HCT116 (cell line): ENCODE results near the gene KPNB1. TPM values are rescaled to one million over a fixed set of nuclear protein-coding genes. Genes with fewer than 3 reads are reported as not detected.

Source experiments
- ATAC-seq: fragments of 200-7000 bp; cut with Tn5 transposase; 2 replicates; pipeline ENCODE4 v1.9.1; 2020; ENCODE audit warnings: mild to moderate bottlenecking, moderate library complexity
- BruUV-seq: library from RNA; stranded (reverse); fragments of 400-500 nt; replicated peaks from 2 replicates; lab custom pipeline; 2021; lab: Mats Ljungman, UMichigan
- CTCF ChIA-PET: fragments of 300-600 bp; sonication (Branson Sonifier 250); formaldehyde crosslinking; loops from one replicate; lab custom pipeline; 2021; ENCODE audit warnings: antibody characterized with exemption; lab: Charles Lee
- POLR2A ChIA-PET: fragments of 300-600, 350-600 bp; sonication (Branson Sonifier 250); formaldehyde crosslinking; loops from one replicate; lab custom pipeline; 2021; ENCODE audit warnings: antibody characterized with exemption; lab: Charles Lee
- RAD21 ChIA-PET, 2 experiments: fragments of 300-600 bp; sonication (Branson Sonifier 250); formaldehyde crosslinking; loops; one replicate each; lab custom pipeline; 2023; ENCODE audit warnings: low total read pairs in 2 of 2; ENCODE audit not compliant: uncharacterized antibody in 2 of 2, unreplicated experiment in 2 of 2, low non-redundant PET in 1 of 2; lab: Charles Lee
- DNase-seq: peaks from one replicate; pipeline ENCODE4 v3.0.0-alpha.2; 2010; ENCODE audit warnings: low read depth, low spot score
- H2AFZ ChIP-seq: fragments of 200-600 bp; shearing (Covaris generic), sonication (generic); 2 replicates; pipeline ENCODE4 v1.6.1; 2017; ENCODE audit warnings: low read depth, mixed run types, mixed read lengths, antibody characterized with exemption, low read length; ENCODE audit not compliant: poor library complexity, severe bottlenecking
- H3K27ac ChIP-seq: 2 replicates; pipeline ENCODE4 v1.5.1; 2012; ENCODE audit warnings: low read depth, low read length
- H3K27me3 ChIP-seq: fragments of 200-600 bp; sonication (generic); 2 replicates; pipeline ENCODE4 v1.6.1; 2016; ENCODE audit warnings: mixed run types, low read length, mixed read lengths; ENCODE audit not compliant: insufficient read depth
- H3K36me3 ChIP-seq, 2 experiments: fragments of 200-500 bp in 1 of 2; fragments of 200-600 bp in 1 of 2; sonication (Bioruptor generic) in 1 of 2; sonication (generic) in 1 of 2; 2 replicates each; pipeline versions ENCODE4 v1.5.1 to v1.6.1; 2014 to 2016; ENCODE audit warnings: low read length in 2 of 2, inconsistent platforms in 1 of 2, mixed read lengths in 1 of 2, mixed run types in 1 of 2; ENCODE audit not compliant: insufficient read depth in 2 of 2, control insufficient read depth in 1 of 2
- H3K4me1 ChIP-seq, 2 experiments: fragments of 200-600 bp in 1 of 2; sonication (generic) in 1 of 2; 2 replicates each; pipeline versions ENCODE4 v1.5.1 to v1.6.1; 2012 to 2017; ENCODE audit warnings: low read length in 2 of 2, inconsistent platforms in 1 of 2, mild to moderate bottlenecking in 1 of 2, mixed read lengths in 1 of 2, mixed run types in 1 of 2, moderate library complexity in 1 of 2; ENCODE audit not compliant: insufficient read depth in 2 of 2, control insufficient read depth in 1 of 2
- H3K4me2 ChIP-seq: fragments of 200-600 bp; sonication (generic); 2 replicates; pipeline ENCODE4 v1.6.1; 2017; ENCODE audit warnings: mixed run types, low read length, mixed read lengths
- H3K4me3 ChIP-seq, 2 experiments: fragments of 200-600 bp in 1 of 2; sonication (generic) in 1 of 2; replicated peaks in 1 of 2; 2 replicates each; pipeline ENCODE4 v1.5.1; 2011 to 2016; ENCODE audit warnings: low read length in 2 of 2, control low read depth in 1 of 2, low read depth in 1 of 2, mild to moderate bottlenecking in 1 of 2, mixed read lengths in 1 of 2, mixed run types in 1 of 2
- H3K79me2 ChIP-seq: fragments of 200-600 bp; sonication (generic); 2 replicates; pipeline ENCODE4 v1.6.1; 2017; ENCODE audit warnings: mild to moderate bottlenecking, mixed run types, low read length, moderate library complexity, mixed read lengths; ENCODE audit not compliant: insufficient read depth
- H3K9ac ChIP-seq: fragments of 200-600 bp; sonication (generic); 2 replicates; pipeline ENCODE4 v1.6.1; 2016; ENCODE audit warnings: low read length, mixed read lengths
- H3K9me2 ChIP-seq: fragments of 200-600 bp; sonication (generic), shearing (Covaris generic); 2 replicates; pipeline ENCODE4 v1.6.1; 2017; ENCODE audit warnings: mixed run types, mild to moderate bottlenecking, moderate library complexity; ENCODE audit not compliant: insufficient read depth
- H3K9me3 ChIP-seq, 2 experiments: fragments of 200-500 bp in 1 of 2; fragments of 200-600 bp in 1 of 2; sonication (Bioruptor generic) in 1 of 2; sonication (generic) in 1 of 2; 2 replicates each; pipeline ENCODE4 v1.6.1; 2014 to 2017; ENCODE audit warnings: low read length in 2 of 2, mixed read lengths in 2 of 2, inconsistent platforms in 1 of 2, low read depth in 1 of 2, mild to moderate bottlenecking in 1 of 2, mixed run types in 1 of 2, moderate library complexity in 1 of 2; ENCODE audit not compliant: control insufficient read depth in 1 of 2, insufficient read depth in 1 of 2
- H4K20me1 ChIP-seq: fragments of 200-600 bp; sonication (generic), shearing (Covaris generic); 2 replicates; pipeline ENCODE4 v1.6.1; 2017; ENCODE audit warnings: mixed run types, mild to moderate bottlenecking, moderate library complexity; ENCODE audit not compliant: insufficient read depth
- CTCF ChIP-seq, 3 experiments: fragments of 200-600 bp in 1 of 3; sonication (generic) in 1 of 3; IDR thresholded peaks in 2 of 3; conservative IDR thresholded peaks in 1 of 3; 2 replicates each; pipeline ENCODE4 v1.5.1; 2012 to 2017; ENCODE audit warnings: low read depth in 2 of 3, low read length in 2 of 3, antibody characterized with exemption in 1 of 3, borderline replicate concordance in 1 of 3, control low read depth in 1 of 3, mild to moderate bottlenecking in 1 of 3, mixed read lengths in 1 of 3, mixed run types in 1 of 3, moderate library complexity in 1 of 3; ENCODE audit not compliant: insufficient read depth in 1 of 3
- EZH2 ChIP-seq: fragments of 200-600 bp; sonication (generic); IDR thresholded peaks from 2 replicates; pipeline ENCODE4 v1.6.1; 2017; ENCODE audit warnings: antibody characterized with exemption, mixed run types
- FOSL1 ChIP-seq: IDR thresholded peaks from 2 replicates; pipeline ENCODE4 v1.6.1; 2012; ENCODE audit warnings: low read depth
- POLR2AphosphoS5 ChIP-seq: IDR thresholded peaks from 2 replicates; pipeline ENCODE4 v1.6.1; 2011; ENCODE audit warnings: mild to moderate bottlenecking, low read depth, low read length, moderate library complexity
- TCF7L2 ChIP-seq: IDR thresholded peaks from 2 replicates; pipeline ENCODE4 v1.7.0; 2011; ENCODE audit warnings: borderline replicate concordance, inconsistent platforms; ENCODE audit not compliant: insufficient read depth, insufficient read length; ENCODE audit errors: extremely low read depth
- intact Hi-C: fragments of 100-400 bp; cut with micrococcal nuclease; formaldehyde crosslinking; loops from 2 replicates; pipeline ENCODE4 v1.10.0; 2022
- total RNA-seq: library from RNA; stranded (reverse); gene quantifications from one replicate; pipeline ENCODE4 v1.2.1, GENCODE V29; 2021; ENCODE audit not compliant: unreplicated experiment

KPNB1 gene
- total RNA-seq, 1 experiment from 2014 or later = 526 TPM

- H3K9me3 ChIP-seq = no peaks in the 10 kb centered on the region
- H4K20me1 ChIP-seq = no peaks in the 10 kb centered on the region
- H3K36me3 ChIP-seq = no peaks in the 10 kb centered on the region
- no peaks in the 10 kb centered on the region for H3K79me2 ChIP-seq
- peaks cover 23% of the 10 kb centered on the region; the same call in 1 of the 2 replicates for H3K27me3 ChIP-seq
- H3K9me2 ChIP-seq = no peaks in the 10 kb centered on the region
- TF ChIP-seq TCF7L2 (no peak), CTCF (IDR thresholded peaks at IDR 0.05 in 2 of 3, conservative IDR thresholded peaks at IDR 0.05 in 1 of 3; ENCODE audit: borderline replicate concordance in 1 of 3, insufficient read depth in 1 of 3, low read depth in 2 of 3, low read length in 2 of 3) (peak in 1 of 3 experiments; percentile 24; a peak in 1 of 6 replicates)
- ChIA-PET POLR2A (no interaction called here), RAD21 (no interaction called here), CTCF (no interaction called here)
- peaks cover 18 to 47% of the 10 kb centered on the region in 2 experiments for H3K4me1 ChIP-seq
- peak overlapping the region; percentile 12; the same call in 1 of the 2 replicates for H3K9ac ChIP-seq
- H3K4me2 ChIP-seq = peak overlapping the region; percentile 68
- ATAC-seq = peak; percentile 49
- peak overlapping the region; percentile 64 for H2AFZ ChIP-seq
- BruUV-seq = no TSS peak
- no peak overlapping the region for H3K27ac ChIP-seq
- H3K4me3 ChIP-seq = peak overlapping the region; percentile 8 to 23; a peak in 2 of 4 replicates
- peak; percentile 24 for DNase-seq
- intact Hi-C loops = no loop called here
These were observed 71.2 kb downstream of the KPNB1 start for GRCh38 chr17:47720754-47721533.

- RAD21 ChIA-PET = no interaction called here
- intact Hi-C loops = no loop called here
These were observed 72.0 kb downstream of the KPNB1 start for GRCh38 chr17:47721725-47722124.

More at GRCh38 chr17:47721725-47722124, 72.0 kb downstream of the KPNB1 start:
- no peaks in the 10 kb centered on the region for H4K20me1 ChIP-seq
- H3K27me3 ChIP-seq = peaks cover 23% of the 10 kb centered on the region; the same call in 1 of the 2 replicates
- 0 out of 4 replicates have a peak overlapping the region, but pooled peaks of 1 of the 2 experiments have one; percentile 23 for H3K4me3 ChIP-seq
- ATAC-seq = no peak
- H3K36me3 ChIP-seq = no peaks in the 10 kb centered on the region
- ChIA-PET CTCF (interaction anchor here (1.1 kb wide), 1 partner anchor 58 kb away, joined by 4 read pairs; no protein-coding TSS in a partner anchor), POLR2A (no interaction called here)
- H2AFZ ChIP-seq = peak overlapping the region; percentile 64
- H3K9me3 ChIP-seq = no peaks in the 10 kb centered on the region
- no peak for DNase-seq
- no peaks in the 10 kb centered on the region for H3K9me2 ChIP-seq
- TF ChIP-seq FOSL1 (no peak), EZH2 (no peak), POLR2AphosphoS5 (no peak)
- no peaks in the 10 kb centered on the region for H3K79me2 ChIP-seq
- H3K4me1 ChIP-seq = peaks cover 18 to 47% of the 10 kb centered on the region in 2 experiments
- H3K4me2 ChIP-seq = peak overlapping the region; percentile 68
- no peak overlapping the region for H3K27ac ChIP-seq
- no TSS peak for BruUV-seq
- H3K9ac ChIP-seq = peak overlapping the region; percentile 12; the same call in 1 of the 2 replicates
